BLaER1 treated with 17β-estradiol and CSF1 and Interleukin-3, amounts not matched to agents 10 nM and 100 nM (cell line): ENCODE results near the gene ARRDC2.

Experiments
- H3K27ac ChIP-seq, 11 experiments: shearing (Covaris generic); formaldehyde crosslinking; 2 replicates each; pipeline ENCODE4 v1.8.1; 2022
- H3K27me3 ChIP-seq, 11 experiments: shearing (Covaris generic); formaldehyde crosslinking; 2 replicates each; pipeline ENCODE4 v1.8.1; 2022
- H3K36me3 ChIP-seq, 11 experiments: shearing (Covaris generic); formaldehyde crosslinking; 2 replicates each; pipeline ENCODE4 v1.8.1; 2022
- H3K4me1 ChIP-seq, 10 experiments: shearing (Covaris generic); formaldehyde crosslinking; 2 replicates each; pipeline ENCODE4 v1.8.1; 2022
- H3K4me2 ChIP-seq, 11 experiments: shearing (Covaris generic); formaldehyde crosslinking; 2 replicates each; pipeline ENCODE4 v1.8.1; 2022
- H3K4me3 ChIP-seq, 10 experiments: shearing (Covaris generic); formaldehyde crosslinking; 2 replicates each; pipeline ENCODE4 v1.8.1; 2022
- H3K9ac ChIP-seq, 11 experiments: shearing (Covaris generic); formaldehyde crosslinking; 2 replicates each; pipeline ENCODE4 v1.8.1; 2022
- H3K9me3 ChIP-seq, 11 experiments: shearing (Covaris generic); formaldehyde crosslinking; replicated peaks in 1 of 11; 2 replicates each; pipeline ENCODE4 v1.8.1; 2022
- H4K20me1 ChIP-seq, 11 experiments: shearing (Covaris generic); formaldehyde crosslinking; 2 replicates each; pipeline ENCODE4 v1.8.1; 2022
- Cebpa-rat ChIP-seq, 11 experiments: shearing (Covaris generic); IDR thresholded peaks; 2 replicates each; pipeline ENCODE4 v1.8.1; 2022

Gene ARRDC2

GRCh38 chr19:17969096-17969792 is 38.7 kb upstream of the ARRDC2 start:
- Histone ChIP-seq H3K4me2 (peak overlapping the region; percentile 7 to 65 (median 47); a peak in 17 of 22 replicates), H3K9ac (peak overlapping the region in 5 of 11 experiments; percentile 22 to 57 (median 31); a peak in 5 of 22 replicates), H3K36me3 (no peaks in the 10 kb centered on the region), H3K9me3 (no peaks in the 10 kb centered on the region), H3K27me3 (peaks cover 21 to 49% (median 42%) of the 10 kb centered on the region in 11 experiments), H3K4me1 (peaks cover 26 to 74% (median 61%) of the 10 kb centered on the region in 10 experiments), H3K4me3 (no peak overlapping the region), H4K20me1 (peaks cover 0 to 5% (median 0%) of the 10 kb centered on the region in 11 experiments; a peak in 2 of 22 replicates), H3K27ac (peak overlapping the region in 7 of 11 experiments; percentile 21 to 56 (median 40); a peak in 5 of 22 replicates)
- no peak for TF ChIP-seq Cebpa-rat (IDR thresholded peaks at IDR 0.05)

- Histone ChIP-seq H4K20me1 (no peaks in the 10 kb centered on the region; a peak in 1 of 22 replicates), H3K4me2 (peak overlapping the region in 9 of 11 experiments; percentile 10 to 68 (median 59); a peak in 16 of 22 replicates), H3K36me3 (no peaks in the 10 kb centered on the region), H3K27me3 (peaks cover 9 to 20% (median 18%) of the 10 kb centered on the region in 11 experiments), H3K27ac (peak overlapping the region in 2 of 11 experiments; percentile 40 to 54; a peak in 3 of 22 replicates), H3K9me3 (no peaks in the 10 kb centered on the region), H3K4me1 (peaks cover 23 to 53% (median 42%) of the 10 kb centered on the region in 10 experiments), H3K9ac (peak overlapping the region in 3 of 11 experiments; percentile 0 to 56 (median 42); a peak in 5 of 22 replicates), H3K4me3 (no peak overlapping the region)
- peak in 1 of 11 experiments; percentile 57; a peak in 2 of 22 replicates for TF ChIP-seq Cebpa-rat (IDR thresholded peaks at IDR 0.05)
Observed at GRCh38 chr19:17972230-17972629, 35.7 kb upstream of the ARRDC2 start.

- no peak overlapping the region for H3K27ac ChIP-seq
- H3K9me3 ChIP-seq: no peaks in the 10 kb centered on the region
- H3K4me2 ChIP-seq: peak overlapping the region in 5 of 11 experiments; percentile 32 to 68 (median 62); a peak in 5 of 22 replicates
- no peaks in the 10 kb centered on the region; a peak in 1 of 22 replicates for H4K20me1 ChIP-seq
- no peak overlapping the region for H3K9ac ChIP-seq
- H3K36me3 ChIP-seq: no peaks in the 10 kb centered on the region
- no peak for TF ChIP-seq Cebpa-rat (IDR thresholded peaks at IDR 0.05)
- H3K4me1 ChIP-seq: peaks cover 22 to 49% (median 32%) of the 10 kb centered on the region in 10 experiments
- no peak overlapping the region for H3K4me3 ChIP-seq
- H3K27me3 ChIP-seq: peaks cover 0 to 5% (median 4%) of the 10 kb centered on the region in 11 experiments; a peak in 15 of 22 replicates
Observed at GRCh38 chr19:17973759-17974158, 34.2 kb upstream of the ARRDC2 start.

GRCh38 chr19:17974551-17974950 is 33.4 kb upstream of the ARRDC2 start:
- no peak overlapping the region for H3K27ac ChIP-seq
- H4K20me1 ChIP-seq: no peaks in the 10 kb centered on the region; a peak in 1 of 22 replicates
- no peak for TF ChIP-seq Cebpa-rat (IDR thresholded peaks at IDR 0.05)
- H3K9ac ChIP-seq: no peak overlapping the region
- H3K4me3 ChIP-seq: no peak overlapping the region
- no peaks in the 10 kb centered on the region for H3K36me3 ChIP-seq
- H3K27me3 ChIP-seq: no peaks in the 10 kb centered on the region
- peaks cover 22 to 43% (median 28%) of the 10 kb centered on the region in 10 experiments for H3K4me1 ChIP-seq
- H3K9me3 ChIP-seq: no peaks in the 10 kb centered on the region
- H3K4me2 ChIP-seq: no peak overlapping the region

GRCh38 chr19:17975032-17975431 is 32.9 kb upstream of the ARRDC2 start:
- Histone ChIP-seq H4K20me1 (no peaks in the 10 kb centered on the region; a peak in 1 of 22 replicates), H3K4me3 (no peak overlapping the region), H3K36me3 (no peaks in the 10 kb centered on the region), H3K27me3 (no peaks in the 10 kb centered on the region), H3K27ac (no peak overlapping the region), H3K4me1 (peaks cover 24 to 43% (median 29%) of the 10 kb centered on the region in 10 experiments), H3K4me2 (no peak overlapping the region), H3K9me3 (no peaks in the 10 kb centered on the region), H3K9ac (no peak overlapping the region)
- no peak for TF ChIP-seq Cebpa-rat (IDR thresholded peaks at IDR 0.05)

- H3K27ac ChIP-seq: no peak overlapping the region; a peak in 1 of 22 replicates
- H3K9ac ChIP-seq: no peak overlapping the region
- no peaks in the 10 kb centered on the region for H3K9me3 ChIP-seq
- H3K36me3 ChIP-seq: no peaks in the 10 kb centered on the region
- H3K27me3 ChIP-seq: no peaks in the 10 kb centered on the region
- H4K20me1 ChIP-seq: no peaks in the 10 kb centered on the region; a peak in 1 of 22 replicates
- no peak for TF ChIP-seq Cebpa-rat (IDR thresholded peaks at IDR 0.05)
- peaks cover 30 to 49% (median 37%) of the 10 kb centered on the region in 10 experiments for H3K4me1 ChIP-seq
- H3K4me3 ChIP-seq: no peak overlapping the region
- H3K4me2 ChIP-seq: peak overlapping the region in 3 of 11 experiments; percentile 34 to 66 (median 50); a peak in 6 of 22 replicates
Observed at GRCh38 chr19:17977021-17977420, 30.9 kb upstream of the ARRDC2 start.

GRCh38 chr19:17977488-17977887 is 30.5 kb upstream of the ARRDC2 start:
- Histone ChIP-seq H3K4me3 (no peak overlapping the region), H3K4me2 (peak overlapping the region in 3 of 11 experiments; percentile 34 to 66 (median 50); a peak in 6 of 22 replicates), H3K9me3 (no peaks in the 10 kb centered on the region), H3K9ac (no peak overlapping the region), H3K36me3 (no peaks in the 10 kb centered on the region), H3K27ac (no peak overlapping the region; a peak in 1 of 22 replicates), H4K20me1 (no peaks in the 10 kb centered on the region; a peak in 1 of 22 replicates), H3K27me3 (no peaks in the 10 kb centered on the region), H3K4me1 (peaks cover 30 to 49% (median 37%) of the 10 kb centered on the region in 10 experiments)
- TF ChIP-seq Cebpa-rat (IDR thresholded peaks at IDR 0.05): no peak

GRCh38 chr19:17981611-17982010 is 26.4 kb upstream of the ARRDC2 start:
- no peaks in the 10 kb centered on the region for H4K20me1 ChIP-seq
- H3K27ac ChIP-seq: no peak overlapping the region
- no peak overlapping the region for H3K9ac ChIP-seq
- no peak overlapping the region for H3K4me3 ChIP-seq
- H3K36me3 ChIP-seq: no peaks in the 10 kb centered on the region
- peak overlapping the region in 7 of 11 experiments; percentile 13 to 31 (median 20); a peak in 7 of 22 replicates for H3K4me2 ChIP-seq
- H3K4me1 ChIP-seq: peaks cover 20 to 45% (median 30%) of the 10 kb centered on the region in 10 experiments
- no peaks in the 10 kb centered on the region for H3K9me3 ChIP-seq
- no peak for TF ChIP-seq Cebpa-rat (IDR thresholded peaks at IDR 0.05)
- no peaks in the 10 kb centered on the region for H3K27me3 ChIP-seq

- Histone ChIP-seq H3K4me2 (peak overlapping the region in 9 of 11 experiments; percentile 9 to 58 (median 44); a peak in 11 of 22 replicates), H3K4me3 (no peak overlapping the region), H3K9ac (peak overlapping the region in 2 of 11 experiments; percentile 9 to 50; a peak in 2 of 22 replicates), H4K20me1 (no peaks in the 10 kb centered on the region), H3K27ac (no peak overlapping the region), H3K9me3 (no peaks in the 10 kb centered on the region), H3K4me1 (peaks cover 14 to 40% (median 30%) of the 10 kb centered on the region in 10 experiments), H3K27me3 (no peaks in the 10 kb centered on the region), H3K36me3 (no peaks in the 10 kb centered on the region)
- TF ChIP-seq Cebpa-rat (IDR thresholded peaks at IDR 0.05): no peak
Observed at GRCh38 chr19:17982430-17982829, 25.5 kb upstream of the ARRDC2 start.
